Activated naive CD4-positive, alpha-beta T cell treated with anti-CD3 and anti-CD28 coated beads, Interleukin-2, amount 50 U/mL, for 72 hours (primary cell): ENCODE data around the gene MICB. TPM values are rescaled to one million over a fixed set of nuclear protein-coding genes. Genes with fewer than 3 reads are reported as not detected.
"Not testable (repeated sequence)": the region's sequence is repeated elsewhere in the genome, so short reads cannot be mapped to it uniquely, and the experiment has no call there.

ENCODE experiments used
- ATAC-seq, 2 donors: fragments of 150-1000 bp; cut with Tn5 transposase; 2 replicates each; pipeline ENCODE4 v1.10.0; 2021; ENCODE audit warnings: mild to moderate bottlenecking in 2 of 2, moderate library complexity in 2 of 2
- DNase-seq, 2 donors: peaks; one replicate each; pipeline ENCODE4 v3.0.0; 2021 to 2022; ENCODE audit warnings: low spot score in 2 of 2
- H3K27ac Mint-ChIP-seq, 2 donors: one replicate each; pipeline ENCODE4 v1.8.0; 2022; ENCODE audit warnings: mild to moderate bottlenecking in 2 of 2, mixed read lengths in 2 of 2
- H3K36me3 Mint-ChIP-seq, 2 donors: one replicate each; pipeline ENCODE4 v1.8.0; 2022; ENCODE audit warnings: mixed read lengths in 2 of 2
- H3K9me3 Mint-ChIP-seq, 2 donors: one replicate each; pipeline ENCODE4 v1.8.0; 2022; ENCODE audit warnings: mixed read lengths in 2 of 2
- total RNA-seq, 2 donors: library from RNA; stranded (reverse); gene quantifications; one replicate each; pipeline ENCODE4 v1.2.3, GENCODE V29; 2022

MICB gene
- total RNA-seq, 2 donors from 2014 or later: 20.3 to 35.2 TPM

GRCh38 chr6:31470801-31471200 lies 27.1 kb upstream of the MICB start:
- H3K36me3 Mint-ChIP-seq: peaks cover 0 to 13% of the 10 kb centered on the region in 2 donors
- peak overlapping the region; percentile 44 to 65 for H3K27ac Mint-ChIP-seq
- no peak for ATAC-seq
- DNase-seq: no peak
- no peaks in the 10 kb centered on the region for H3K9me3 Mint-ChIP-seq

GRCh38 chr6:31471711-31472110 lies 26.2 kb upstream of the MICB start:
- ATAC-seq (peak in 1 of 2 donors; percentile 2), DNase-seq (no peak)
- H3K27ac Mint-ChIP-seq: peak overlapping the region in 1 of 2 donors; percentile 65
- H3K36me3 Mint-ChIP-seq: peaks cover 0 to 9% of the 10 kb centered on the region in 2 donors
- H3K9me3 Mint-ChIP-seq: no peaks in the 10 kb centered on the region

GRCh38 chr6:31472259-31472658 lies 25.7 kb upstream of the MICB start:
- DNase-seq: no peak
- peak in 1 of 2 donors; percentile 49 for ATAC-seq
- Mint-ChIP-seq H3K36me3 (peaks cover 0 to 3% of the 10 kb centered on the region in 2 donors), H3K9me3 (no peaks in the 10 kb centered on the region), H3K27ac (no peak overlapping the region)

- ATAC-seq: no peak
- H3K27ac Mint-ChIP-seq: peak overlapping the region in 1 of 2 donors; percentile 44
- H3K9me3 Mint-ChIP-seq: no peaks in the 10 kb centered on the region
- no peak for DNase-seq
- no peaks in the 10 kb centered on the region for H3K36me3 Mint-ChIP-seq
These were observed 24.7 kb upstream of the MICB start for GRCh38 chr6:31473244-31473643.

- no peaks in the 10 kb centered on the region for H3K36me3 Mint-ChIP-seq
- H3K9me3 Mint-ChIP-seq: no peaks in the 10 kb centered on the region
- peak overlapping the region; percentile 11 to 44 for H3K27ac Mint-ChIP-seq
- DNase-seq (no peak), ATAC-seq (peak in 1 of 2 donors; percentile 42)
These were observed 23.9 kb upstream of the MICB start for GRCh38 chr6:31473780-31474761.

- Mint-ChIP-seq H3K27ac (no peak overlapping the region), H3K36me3 (no peaks in the 10 kb centered on the region), H3K9me3 (no peaks in the 10 kb centered on the region)
- ATAC-seq (peak in 1 of 2 donors; percentile 43), DNase-seq (peak in 1 of 2 donors; percentile 48)
These were observed 23.1 kb upstream of the MICB start for GRCh38 chr6:31474871-31475286.

- no peaks in the 10 kb centered on the region for H3K36me3 Mint-ChIP-seq
- no peaks in the 10 kb centered on the region for H3K9me3 Mint-ChIP-seq
- no peak overlapping the region for H3K27ac Mint-ChIP-seq
- no peak for DNase-seq
- no peak for ATAC-seq
These were observed 21.3 kb upstream of the MICB start for GRCh38 chr6:31476515-31477139.

GRCh38 chr6:31477521-31477920 lies 20.4 kb upstream of the MICB start:
- no peaks in the 10 kb centered on the region for H3K36me3 Mint-ChIP-seq
- no peak overlapping the region for H3K27ac Mint-ChIP-seq
- DNase-seq: no peak

GRCh38 chr6:31478186-31478950 lies 19.6 kb upstream of the MICB start:
- DNase-seq: no peak
- no peaks in the 10 kb centered on the region for H3K36me3 Mint-ChIP-seq
- H3K27ac Mint-ChIP-seq: no peak overlapping the region
- no peaks in the 10 kb centered on the region for H3K9me3 Mint-ChIP-seq
- ATAC-seq: no peak

More at GRCh38 chr6:31477521-31477920, 20.4 kb upstream of the MICB start:
- ATAC-seq: no peak
- H3K9me3 Mint-ChIP-seq: no peaks in the 10 kb centered on the region

GRCh38 chr6:31479151-31479932 lies 18.6 kb upstream of the MICB start:
- ATAC-seq (no peak), DNase-seq (no peak)
- H3K9me3 Mint-ChIP-seq: no peaks in the 10 kb centered on the region
- peak overlapping the region in 1 of 2 donors; percentile 2 for H3K27ac Mint-ChIP-seq
- H3K36me3 Mint-ChIP-seq: no peaks in the 10 kb centered on the region

GRCh38 chr6:31479933-31480535 lies 17.9 kb upstream of the MICB start:
- DNase-seq: no peak
- no peaks in the 10 kb centered on the region for H3K9me3 Mint-ChIP-seq
- H3K27ac Mint-ChIP-seq: no peak overlapping the region
- no peak for ATAC-seq
- no peaks in the 10 kb centered on the region for H3K36me3 Mint-ChIP-seq

GRCh38 chr6:31480574-31480973 lies 17.4 kb upstream of the MICB start:
- Mint-ChIP-seq H3K36me3 (no peaks in the 10 kb centered on the region), H3K27ac (no peak overlapping the region), H3K9me3 (no peaks in the 10 kb centered on the region)
- no peak for DNase-seq
- ATAC-seq: no peak

GRCh38 chr6:31483392-31483791 lies 14.6 kb upstream of the MICB start:
- H3K27ac Mint-ChIP-seq: no peak overlapping the region
- H3K36me3 Mint-ChIP-seq: no peaks in the 10 kb centered on the region
- ATAC-seq: no peak
- no peak for DNase-seq
- no peaks in the 10 kb centered on the region for H3K9me3 Mint-ChIP-seq

- ATAC-seq (no peak), DNase-seq (no peak)
- H3K36me3 Mint-ChIP-seq: no peaks in the 10 kb centered on the region
- H3K9me3 Mint-ChIP-seq: no peaks in the 10 kb centered on the region
- no peak overlapping the region for H3K27ac Mint-ChIP-seq
These were observed 12.9 kb upstream of the MICB start for GRCh38 chr6:31485055-31485454.

GRCh38 chr6:31486065-31486837 lies 11.7 kb upstream of the MICB start:
- H3K27ac Mint-ChIP-seq: peak overlapping the region in 1 of 2 donors; percentile 76
- not testable (repeated sequence) for ATAC-seq, DNase-seq, H3K9me3 Mint-ChIP-seq, H3K36me3 Mint-ChIP-seq
